K562 (cell line): ENCODE measurements around the gene TUBD1.

Experiments
- MCM2 ChIP-seq: fragments of 450-650 bp; IDR thresholded peaks from 2 replicates; pipeline ENCODE4 v1.6.1; 2017; ENCODE audit warnings: low read depth, mild to moderate bottlenecking
- PPARD ChIP-seq: fragments of 250-450 bp; sonication (Bioruptor Pico); IDR thresholded peaks from 2 replicates; pipeline ENCODE4 v1.8.0; 2022; ENCODE audit warnings: inconsistent platforms, mild to moderate bottlenecking, moderate library complexity
- PYGO2 ChIP-seq: fragments of 450-650 bp; IDR thresholded peaks from 2 replicates; pipeline ENCODE4 v1.6.1; 2016; ENCODE audit warnings: mild to moderate bottlenecking, missing genetic modification characterization, moderate library complexity, missing compliant biosample characterization
- SIRT6 ChIP-seq: IDR thresholded peaks from one replicate; pipeline ENCODE4 v1.6.1; 2012; ENCODE audit warnings: low read depth, mild to moderate bottlenecking, control low read depth, inconsistent platforms, low read length, moderate library complexity
- SMC3 ChIP-seq: conservative IDR thresholded peaks from 2 replicates; pipeline ENCODE4 v1.6.1; 2011; ENCODE audit warnings: low read depth, low read length, improper control_type of control experiment; ENCODE audit not compliant: insufficient read depth
- ZEB2 ChIP-seq: fragments of 450-650 bp; IDR thresholded peaks from 2 replicates; pipeline ENCODE4 v1.6.1; 2016
- ZNF324 ChIP-seq: fragments of 250-450 bp; sonication (Bioruptor Pico); IDR thresholded peaks from 2 replicates; pipeline ENCODE4 v1.4.0; 2020; ENCODE audit warnings: mild to moderate bottlenecking
- ZNF431 ChIP-seq: sonication (generic); formaldehyde crosslinking; IDR thresholded peaks from 2 replicates; pipeline ENCODE4 v1.8.0; 2022; ENCODE audit warnings: mild to moderate bottlenecking, missing genetic modification reagents
- TF ChIP-seq, protein P1 (sequence below): sonication (generic); formaldehyde crosslinking; IDR thresholded peaks from 2 replicates; pipeline ENCODE4 v1.8.1; 2023; ENCODE audit warnings: mild to moderate bottlenecking, missing genetic modification reagents, moderate library complexity
- TF ChIP-seq, protein P2 (sequence below), 3 experiments: IDR thresholded peaks in 2 of 3; conservative IDR thresholded peaks in 1 of 3; 2 replicates each; pipeline ENCODE4 v1.5.1; 2011 to 2012; ENCODE audit warnings: low read length in 3 of 3, mild to moderate bottlenecking in 3 of 3, control low read depth in 2 of 3, improper control_type of control experiment in 1 of 3, inconsistent platforms in 1 of 3, low read depth in 1 of 3, mixed read lengths in 1 of 3, moderate library complexity in 1 of 3; ENCODE audit not compliant: insufficient read depth in 2 of 3
- TF ChIP-seq, protein P3 (sequence below): conservative IDR thresholded peaks from 2 replicates; pipeline ENCODE4 v1.6.1; 2011; ENCODE audit warnings: low read depth, mild to moderate bottlenecking, low read length; ENCODE audit not compliant: control insufficient read depth
- TF ChIP-seq, protein P4 (sequence below): sonication (generic); formaldehyde crosslinking; IDR thresholded peaks from 2 replicates; pipeline ENCODE4 v1.8.0; 2023; ENCODE audit warnings: mild to moderate bottlenecking, missing genetic modification reagents

DNA sequence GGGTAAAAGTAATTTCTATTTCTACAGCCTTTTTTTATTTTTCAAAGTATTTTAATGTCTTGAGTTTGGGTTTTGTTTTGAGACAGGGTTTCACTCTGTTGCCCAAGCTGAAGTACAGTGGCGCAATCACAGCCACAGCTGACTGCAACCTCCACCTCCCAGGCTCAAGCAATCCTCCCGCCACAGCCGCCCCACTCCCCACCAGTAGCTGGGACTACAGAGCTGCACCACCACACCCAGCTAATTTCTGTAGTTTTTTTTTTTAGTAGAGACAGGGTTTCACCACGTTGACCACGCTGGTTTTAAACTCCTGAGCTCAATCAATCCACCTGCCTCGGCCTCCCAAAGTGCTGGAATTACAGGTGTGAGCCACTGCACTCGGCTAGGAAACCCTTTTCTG, 44.0 kb downstream of the TUBD1 start:
- TF ChIP-seq ZNF324 = no peak
- TF ChIP-seq, protein P1, sequence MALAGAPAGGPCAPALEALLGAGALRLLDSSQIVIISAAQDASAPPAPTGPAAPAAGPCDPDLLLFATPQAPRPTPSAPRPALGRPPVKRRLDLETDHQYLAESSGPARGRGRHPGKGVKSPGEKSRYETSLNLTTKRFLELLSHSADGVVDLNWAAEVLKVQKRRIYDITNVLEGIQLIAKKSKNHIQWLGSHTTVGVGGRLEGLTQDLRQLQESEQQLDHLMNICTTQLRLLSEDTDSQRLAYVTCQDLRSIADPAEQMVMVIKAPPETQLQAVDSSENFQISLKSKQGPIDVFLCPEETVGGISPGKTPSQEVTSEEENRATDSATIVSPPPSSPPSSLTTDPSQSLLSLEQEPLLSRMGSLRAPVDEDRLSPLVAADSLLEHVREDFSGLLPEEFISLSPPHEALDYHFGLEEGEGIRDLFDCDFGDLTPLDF (CRISPR knock-in tag) = no peak
- TF ChIP-seq MCM2 = no peak
- no peak for TF ChIP-seq PYGO2 (tag)
- TF ChIP-seq, protein P2, sequence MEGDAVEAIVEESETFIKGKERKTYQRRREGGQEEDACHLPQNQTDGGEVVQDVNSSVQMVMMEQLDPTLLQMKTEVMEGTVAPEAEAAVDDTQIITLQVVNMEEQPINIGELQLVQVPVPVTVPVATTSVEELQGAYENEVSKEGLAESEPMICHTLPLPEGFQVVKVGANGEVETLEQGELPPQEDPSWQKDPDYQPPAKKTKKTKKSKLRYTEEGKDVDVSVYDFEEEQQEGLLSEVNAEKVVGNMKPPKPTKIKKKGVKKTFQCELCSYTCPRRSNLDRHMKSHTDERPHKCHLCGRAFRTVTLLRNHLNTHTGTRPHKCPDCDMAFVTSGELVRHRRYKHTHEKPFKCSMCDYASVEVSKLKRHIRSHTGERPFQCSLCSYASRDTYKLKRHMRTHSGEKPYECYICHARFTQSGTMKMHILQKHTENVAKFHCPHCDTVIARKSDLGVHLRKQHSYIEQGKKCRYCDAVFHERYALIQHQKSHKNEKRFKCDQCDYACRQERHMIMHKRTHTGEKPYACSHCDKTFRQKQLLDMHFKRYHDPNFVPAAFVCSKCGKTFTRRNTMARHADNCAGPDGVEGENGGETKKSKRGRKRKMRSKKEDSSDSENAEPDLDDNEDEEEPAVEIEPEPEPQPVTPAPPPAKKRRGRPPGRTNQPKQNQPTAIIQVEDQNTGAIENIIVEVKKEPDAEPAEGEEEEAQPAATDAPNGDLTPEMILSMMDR (IDR thresholded peaks at IDR 0.05 in 2 of 3, conservative IDR thresholded peaks at IDR 0.05 in 1 of 3; ENCODE audit: insufficient read depth in 2 of 3, low read depth in 1 of 3, low read length in 3 of 3) = no peak
- TF ChIP-seq, protein P3, sequence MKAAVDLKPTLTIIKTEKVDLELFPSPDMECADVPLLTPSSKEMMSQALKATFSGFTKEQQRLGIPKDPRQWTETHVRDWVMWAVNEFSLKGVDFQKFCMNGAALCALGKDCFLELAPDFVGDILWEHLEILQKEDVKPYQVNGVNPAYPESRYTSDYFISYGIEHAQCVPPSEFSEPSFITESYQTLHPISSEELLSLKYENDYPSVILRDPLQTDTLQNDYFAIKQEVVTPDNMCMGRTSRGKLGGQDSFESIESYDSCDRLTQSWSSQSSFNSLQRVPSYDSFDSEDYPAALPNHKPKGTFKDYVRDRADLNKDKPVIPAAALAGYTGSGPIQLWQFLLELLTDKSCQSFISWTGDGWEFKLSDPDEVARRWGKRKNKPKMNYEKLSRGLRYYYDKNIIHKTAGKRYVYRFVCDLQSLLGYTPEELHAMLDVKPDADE = no peak
- TF ChIP-seq, protein P4, sequence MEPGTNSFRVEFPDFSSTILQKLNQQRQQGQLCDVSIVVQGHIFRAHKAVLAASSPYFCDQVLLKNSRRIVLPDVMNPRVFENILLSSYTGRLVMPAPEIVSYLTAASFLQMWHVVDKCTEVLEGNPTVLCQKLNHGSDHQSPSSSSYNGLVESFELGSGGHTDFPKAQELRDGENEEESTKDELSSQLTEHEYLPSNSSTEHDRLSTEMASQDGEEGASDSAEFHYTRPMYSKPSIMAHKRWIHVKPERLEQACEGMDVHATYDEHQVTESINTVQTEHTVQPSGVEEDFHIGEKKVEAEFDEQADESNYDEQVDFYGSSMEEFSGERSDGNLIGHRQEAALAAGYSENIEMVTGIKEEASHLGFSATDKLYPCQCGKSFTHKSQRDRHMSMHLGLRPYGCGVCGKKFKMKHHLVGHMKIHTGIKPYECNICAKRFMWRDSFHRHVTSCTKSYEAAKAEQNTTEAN (CRISPR knock-in tag) = no peak
- TF ChIP-seq ZNF431 = no peak
- TF ChIP-seq ZEB2 = no peak
- no peak for TF ChIP-seq PPARD
- TF ChIP-seq SMC3 = no peak
- TF ChIP-seq SIRT6 = no peak
